ENCODE results near the gene DHH. TPM values are rescaled to one million over a fixed set of nuclear protein-coding genes. Genes with fewer than 3 reads are reported as not detected.

DHH gene
- total RNA-seq, 4 donors from 2014 or later, result 0.19 to 2.5 TPM; not detected in 2

GRCh38 chr12:49051373-49051764 lies 43.2 kb downstream of the DHH start:
- no peak for TF ChIP-seq CTCF (IDR thresholded peaks at IDR 0.05)
- TF ChIP-seq POLR2A (IDR thresholded peaks at IDR 0.05), result no peak
- Histone ChIP-seq H3K9me3 (no peaks in the 10 kb centered on the region), H3K36me3 (peaks cover 0 to 88% (median 2%) of the 10 kb centered on the region in 3 donors), H3K4me3 (no peak overlapping the region), H3K27me3 (no peaks in the 10 kb centered on the region), H3K4me1 (peaks cover 0 to 13% (median 9%) of the 10 kb centered on the region in 4 donors), H3K27ac (no peak overlapping the region)
- DNase-seq, result no peak

- H3K27ac ChIP-seq, result no peak overlapping the region
- H3K4me3 ChIP-seq, result no peak overlapping the region
- no peaks in the 10 kb centered on the region for H3K9me3 ChIP-seq
- H3K27me3 ChIP-seq, result no peaks in the 10 kb centered on the region
- no peak for DNase-seq
- TF ChIP-seq CTCF (IDR thresholded peaks at IDR 0.05) (no peak), POLR2A (IDR thresholded peaks at IDR 0.05) (no peak)
- peaks cover 0 to 7% (median 4%) of the 10 kb centered on the region in 4 donors for H3K4me1 ChIP-seq
- peaks cover 0 to 94% (median 2%) of the 10 kb centered on the region in 3 donors for H3K36me3 ChIP-seq
Measured at GRCh38 chr12:49050507-49051372, 43.9 kb downstream of the DHH start.

GRCh38 chr12:49049566-49050224 lies 44.9 kb downstream of the DHH start:
- Histone ChIP-seq H3K36me3 (peaks cover 0 to 100% (median 2%) of the 10 kb centered on the region in 3 donors), H3K9me3 (no peaks in the 10 kb centered on the region)

GRCh38 chr12:49048953-49049352 lies 45.6 kb downstream of the DHH start:
- Histone ChIP-seq H3K27me3 (no peaks in the 10 kb centered on the region), H3K4me3 (no peak overlapping the region), H3K36me3 (peaks cover 0 to 100% (median 2%) of the 10 kb centered on the region in 3 donors), H3K9me3 (no peaks in the 10 kb centered on the region), H3K27ac (no peak overlapping the region), H3K4me1 (no peaks in the 10 kb centered on the region)
- TF ChIP-seq POLR2A (IDR thresholded peaks at IDR 0.05) (no peak), CTCF (IDR thresholded peaks at IDR 0.05) (no peak)
- DNase-seq, result peak in 1 of 3 donors; percentile 10

More at GRCh38 chr12:49049566-49050224, 44.9 kb downstream of the DHH start:
- TF ChIP-seq CTCF (IDR thresholded peaks at IDR 0.05) (no peak), POLR2A (IDR thresholded peaks at IDR 0.05) (no peak)
- no peak overlapping the region for H3K4me3 ChIP-seq
- DNase-seq, result peak in 1 of 3 donors; percentile 33
- no peaks in the 10 kb centered on the region for H3K27me3 ChIP-seq
- no peaks in the 10 kb centered on the region for H3K4me1 ChIP-seq
- H3K27ac ChIP-seq, result no peak overlapping the region

GRCh38 chr12:49046129-49046895 lies 48.3 kb downstream of the DHH start:
- Histone ChIP-seq H3K4me3 (no peak overlapping the region), H3K27ac (no peak overlapping the region), H3K27me3 (no peaks in the 10 kb centered on the region), H3K9me3 (no peaks in the 10 kb centered on the region), H3K36me3 (peaks cover 0 to 100% (median 2%) of the 10 kb centered on the region in 3 donors), H3K4me1 (no peaks in the 10 kb centered on the region)
- TF ChIP-seq CTCF (IDR thresholded peaks at IDR 0.05) (no peak), POLR2A (IDR thresholded peaks at IDR 0.05) (no peak)
- peak in 1 of 3 donors; percentile 43 for DNase-seq
